Dermis microvascular lymphatic vessel endothelial cell (primary cell): ENCODE results near the gene SULT1B1. TPM values are rescaled to one million over a fixed set of nuclear protein-coding genes. Genes with fewer than 3 reads are reported as not detected.
"Not testable (repeated sequence)": the region's sequence is repeated elsewhere in the genome, so short reads cannot be mapped to it uniquely, and the experiment has no call there.

Experiments used
- DNase-seq, 2 donors: peaks; one replicate each; pipeline versions ENCODE4 v3.0.0 to v3.0.0-alpha.2; 2010; ENCODE audit warnings: low read depth in 2 of 2
- total RNA-seq: library from RNA; depleted of rRNA; stranded (reverse); fragments of >200 nt; gene quantifications from 2 replicates; pipeline ENCODE4 v1.2.1, GENCODE V29; 2014

SULT1B1 gene
- total RNA-seq = 2.0 and 5.9 TPM in 2 replicates

- peak; percentile 55 to 70 for DNase-seq
Measured at GRCh38 chr4:69760455-69760854, at the start of gene SULT1B1. Gene SULT1B1 (minus strand): TSS chr4:69760620. CDS start chr4:69755217, 5,403 bp downstream.

DNA sequence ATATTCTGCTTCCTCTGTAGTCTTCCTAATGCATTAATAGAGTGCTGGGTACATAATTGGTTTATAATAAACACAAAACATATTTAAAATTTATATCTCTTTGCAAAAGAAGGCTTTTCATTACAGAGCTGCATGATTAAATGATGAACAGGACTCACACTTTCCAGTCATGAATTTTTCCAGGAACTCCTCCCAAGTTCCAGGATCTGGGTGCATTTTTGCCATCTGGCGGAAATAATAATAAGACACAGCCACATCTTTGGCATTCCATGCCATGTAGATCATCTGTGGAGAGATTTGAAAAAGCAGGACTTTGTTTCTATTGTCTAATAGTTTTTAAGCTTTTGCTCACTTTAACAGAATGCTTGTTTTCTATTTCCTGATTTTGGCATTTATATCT is 40.2 kb upstream of the SULT1B1 start:
- DNase-seq = peak; percentile 75 to 81

- no peak for DNase-seq
Measured at GRCh38 chr4:69799337-69799736, 38.9 kb upstream of the SULT1B1 start.

DNA sequence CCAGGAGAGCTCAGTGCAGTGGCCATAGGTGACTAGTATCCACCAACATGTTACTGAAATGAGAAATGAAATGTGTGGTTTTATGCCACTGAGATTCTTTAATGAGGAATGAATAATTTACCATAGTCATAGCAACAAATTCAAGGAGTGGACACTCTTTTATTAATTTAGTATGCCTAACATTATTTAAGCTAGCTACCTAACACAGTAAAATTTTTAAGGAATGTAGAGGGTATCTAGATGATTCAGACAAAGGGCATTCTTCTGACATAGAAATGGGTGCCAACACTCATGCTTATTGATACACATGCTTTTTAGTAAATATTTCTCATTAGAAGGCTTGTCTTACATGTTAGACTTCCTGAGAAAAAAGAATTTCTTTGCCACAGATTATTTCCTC is 33.3 kb upstream of the SULT1B1 start:
- DNase-seq = no peak

DNA sequence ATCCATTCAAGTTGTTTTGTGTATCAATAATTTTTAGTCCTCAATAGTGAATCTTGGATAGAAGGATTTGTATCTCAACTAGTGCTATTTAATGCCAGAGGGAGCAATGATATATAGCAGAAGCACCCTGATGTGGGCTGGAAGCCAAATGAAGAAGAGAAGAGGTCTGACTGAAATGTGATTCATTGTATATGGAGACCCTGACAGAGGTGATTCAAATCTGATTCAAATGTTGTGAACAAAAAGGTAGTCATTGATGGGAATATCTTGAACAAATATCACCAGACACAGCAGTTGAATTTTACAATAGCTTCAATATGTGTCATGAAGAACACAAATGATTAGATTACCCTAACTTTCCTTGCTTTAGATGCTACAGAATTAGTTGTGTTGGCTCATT is 27.5 kb upstream of the SULT1B1 start:
- peak in 1 of 2 donors; percentile 8 for DNase-seq

DNA sequence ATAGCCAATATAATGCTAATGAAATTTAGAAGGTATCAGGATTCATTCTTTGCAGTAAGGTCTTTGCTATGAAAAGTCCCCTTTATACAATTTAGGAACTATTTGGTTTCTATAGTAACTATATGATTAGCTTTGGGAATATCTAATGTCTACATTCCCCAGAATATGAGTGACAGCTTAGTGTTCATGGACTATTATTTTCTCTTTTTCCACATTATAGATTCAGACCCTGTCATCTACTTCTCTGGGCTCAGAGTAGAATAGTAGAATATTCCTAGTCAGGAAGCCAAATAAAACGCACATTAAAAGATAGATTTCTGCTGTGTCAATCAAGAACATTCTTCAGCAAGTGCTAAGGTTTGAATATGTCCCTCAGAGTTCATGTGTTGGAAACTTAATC is 26.1 kb upstream of the SULT1B1 start:
- DNase-seq = no peak

DNA sequence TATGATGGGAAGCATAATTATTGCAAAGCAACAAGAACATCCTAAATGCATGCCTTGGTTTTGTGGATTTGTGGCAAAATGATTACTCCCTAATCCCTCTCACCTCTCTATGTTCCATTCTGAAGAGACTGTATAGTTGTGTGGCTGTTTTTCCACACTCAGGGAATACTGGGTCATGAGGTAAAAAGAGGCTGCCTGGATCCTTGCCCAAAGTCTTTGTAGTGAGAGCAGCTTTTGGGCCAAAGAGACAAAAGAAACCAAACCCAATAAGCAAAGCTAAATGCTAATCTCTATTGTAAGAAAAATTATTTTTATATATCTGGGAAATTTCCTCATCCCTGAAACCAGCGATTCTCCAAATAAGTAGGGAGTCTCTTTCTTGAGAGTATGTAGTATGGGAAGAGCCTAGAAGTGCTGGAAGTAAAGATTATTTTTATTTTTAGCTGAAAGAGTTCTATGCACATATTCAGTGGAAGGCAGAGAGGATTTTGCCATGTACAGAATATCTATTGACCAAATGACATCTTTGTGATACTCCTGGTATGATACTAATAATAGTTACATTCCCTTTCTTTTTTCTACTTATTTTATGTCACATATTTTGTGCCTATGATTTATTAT is 24.9 kb upstream of the SULT1B1 start:
- DNase-seq = peak in 1 of 2 donors; percentile 32

DNA sequence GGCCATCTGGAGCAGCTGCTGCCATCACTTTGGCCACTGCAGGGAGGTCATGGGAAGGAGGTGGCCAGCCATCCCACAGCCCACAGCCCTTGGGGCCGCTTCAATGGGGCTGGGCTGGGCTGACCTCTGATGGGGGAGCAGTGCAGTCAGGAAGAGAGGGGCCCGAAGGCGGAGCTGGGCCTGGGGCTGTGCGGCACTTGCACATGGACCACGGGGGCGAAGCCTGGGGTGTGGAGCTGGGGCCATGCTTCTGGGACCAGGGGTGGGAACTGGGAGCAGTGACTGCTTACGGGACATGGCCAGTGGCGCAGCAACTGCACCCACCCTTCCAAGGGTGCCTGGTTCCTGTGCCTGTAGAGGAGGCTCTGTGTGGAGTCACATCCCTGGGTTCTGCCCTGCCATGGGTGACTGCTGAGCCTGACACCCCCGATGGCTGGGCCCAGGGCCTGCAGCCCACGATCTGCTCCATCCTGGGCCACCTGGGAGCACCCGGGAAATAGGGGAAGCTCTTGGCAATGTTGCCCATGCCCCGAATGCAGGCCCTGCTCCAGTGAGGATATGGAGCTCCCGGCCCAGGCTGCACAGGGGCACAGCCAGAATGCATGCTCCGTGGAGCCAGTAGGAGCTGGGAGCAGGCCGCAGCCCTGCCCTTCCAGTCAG is 22.4 kb upstream of the SULT1B1 start:
- DNase-seq = no peak

DNA sequence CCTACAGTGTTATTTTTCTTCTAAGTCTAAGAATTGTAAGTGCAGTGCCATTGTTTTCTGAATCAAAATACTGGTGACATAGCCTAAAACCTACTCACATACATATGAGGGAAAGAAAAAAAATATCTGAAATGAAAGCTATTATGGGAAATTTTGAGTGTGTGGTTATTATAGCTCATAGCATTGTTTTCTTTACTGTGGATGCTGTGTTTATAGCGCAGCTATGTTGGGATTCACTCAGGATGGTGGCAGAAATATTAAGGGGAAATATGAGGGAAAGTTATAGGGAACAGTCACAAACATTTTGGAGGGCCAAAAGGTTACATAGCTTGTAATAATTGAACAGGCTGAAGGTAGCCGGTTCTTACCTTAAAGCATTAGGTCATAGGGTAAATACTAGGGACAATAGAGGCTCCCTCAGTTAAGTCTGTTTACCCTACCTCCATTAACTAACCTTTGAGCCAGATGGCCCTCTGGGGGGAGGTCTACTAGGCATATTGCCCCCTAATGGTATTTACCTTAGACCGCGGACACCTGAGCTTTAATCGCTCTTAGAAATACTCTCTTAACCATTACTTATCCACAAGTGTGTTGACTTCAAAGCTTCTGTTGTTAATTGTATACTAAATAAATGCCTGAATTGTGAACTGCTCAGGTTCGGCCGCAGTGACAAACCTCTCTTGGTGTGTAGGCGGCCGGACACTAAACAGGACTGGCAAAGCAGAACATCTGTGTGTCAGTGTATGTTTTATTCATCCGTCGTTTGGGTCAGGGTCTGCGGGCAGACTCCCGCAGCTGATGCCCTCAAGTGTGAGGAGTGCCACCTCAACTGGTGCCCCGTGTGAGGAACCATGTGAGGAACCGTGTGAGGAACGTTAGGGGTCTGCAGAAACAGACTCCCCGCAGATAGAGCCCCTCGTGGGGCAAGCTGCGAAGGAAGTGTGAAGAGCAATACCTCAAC is 21.3 kb upstream of the SULT1B1 start:
- DNase-seq = no peak

- no peak for DNase-seq
Measured at GRCh38 chr4:69780141-69780540, 19.7 kb upstream of the SULT1B1 start.

GRCh38 chr4:69776696-69777095 is 16.3 kb upstream of the SULT1B1 start:
- DNase-seq = no peak

DNA sequence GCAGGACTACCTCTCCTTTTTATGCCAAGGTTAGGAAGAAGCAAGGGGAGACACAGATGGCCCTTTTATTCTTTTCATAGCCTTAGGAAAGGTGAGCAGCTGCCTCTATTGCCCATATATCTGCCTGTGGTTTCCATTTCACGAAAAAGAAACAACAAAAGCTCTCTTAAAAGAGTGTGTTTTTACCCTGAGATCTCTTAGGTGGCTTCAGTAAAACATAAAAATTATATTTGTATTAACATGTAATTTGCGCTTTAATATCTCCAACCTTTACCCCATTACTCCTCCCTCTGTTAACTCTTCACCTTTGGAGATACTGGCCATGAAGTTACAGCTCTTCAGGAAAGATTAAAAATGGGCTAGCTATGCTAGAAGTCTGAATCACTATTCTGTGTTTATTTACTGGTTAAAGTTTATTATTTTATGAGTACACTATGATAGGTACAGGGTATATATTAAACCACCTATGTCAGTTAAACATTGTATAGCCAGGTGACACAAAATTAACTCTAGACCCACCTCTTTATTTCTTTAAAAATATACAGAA is 15.0 kb upstream of the SULT1B1 start:
- no peak for DNase-seq

GRCh38 chr4:69773484-69773883 is 13.1 kb upstream of the SULT1B1 start:
- DNase-seq = peak in 1 of 2 donors; percentile 76

DNA sequence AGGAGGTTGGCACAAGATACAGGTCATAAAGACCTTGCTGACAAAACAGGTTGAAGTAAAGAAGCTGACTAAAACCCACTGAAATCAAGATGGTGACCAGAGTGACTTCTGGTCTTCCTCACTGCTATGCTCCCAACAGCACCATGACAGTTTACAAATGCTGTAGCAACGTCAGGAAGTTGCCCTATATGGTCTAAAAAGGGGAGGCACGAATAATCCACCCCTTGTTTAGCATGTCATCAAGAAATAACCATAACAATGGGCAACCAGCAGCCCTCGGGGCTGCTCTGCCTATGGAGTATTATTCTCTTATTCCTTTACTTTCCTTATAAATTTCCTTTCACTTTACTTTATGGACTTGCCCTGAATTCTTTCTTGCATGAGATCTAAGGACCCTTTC is 8.1 kb upstream of the SULT1B1 start:
- DNase-seq = not testable (repeated sequence)

- no peak for DNase-seq
Measured at GRCh38 chr4:69765751-69766150, 5.3 kb upstream of the SULT1B1 start.

- DNase-seq = no peak
Measured at GRCh38 chr4:69764311-69764710, 3.9 kb upstream of the SULT1B1 start.

DNA sequence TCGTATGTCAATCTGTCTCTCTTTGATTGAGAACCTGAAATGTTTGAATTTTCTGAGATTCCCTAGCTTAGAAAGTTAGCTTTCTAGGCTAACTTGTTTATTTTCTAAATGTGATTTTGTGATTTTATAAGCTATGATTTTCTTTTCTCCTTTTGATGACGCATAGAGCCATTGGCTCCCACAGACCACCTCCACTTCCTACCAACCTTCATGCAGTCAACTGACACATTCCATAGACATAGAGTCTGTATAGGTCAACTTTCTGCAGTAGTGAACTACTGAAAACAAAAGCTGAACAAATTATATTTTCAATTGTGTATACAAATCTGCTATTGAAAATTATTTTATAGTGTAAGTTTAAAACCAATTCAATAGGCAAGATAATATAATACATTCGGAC is 2.8 kb upstream of the SULT1B1 start:
- DNase-seq = no peak

DNA sequence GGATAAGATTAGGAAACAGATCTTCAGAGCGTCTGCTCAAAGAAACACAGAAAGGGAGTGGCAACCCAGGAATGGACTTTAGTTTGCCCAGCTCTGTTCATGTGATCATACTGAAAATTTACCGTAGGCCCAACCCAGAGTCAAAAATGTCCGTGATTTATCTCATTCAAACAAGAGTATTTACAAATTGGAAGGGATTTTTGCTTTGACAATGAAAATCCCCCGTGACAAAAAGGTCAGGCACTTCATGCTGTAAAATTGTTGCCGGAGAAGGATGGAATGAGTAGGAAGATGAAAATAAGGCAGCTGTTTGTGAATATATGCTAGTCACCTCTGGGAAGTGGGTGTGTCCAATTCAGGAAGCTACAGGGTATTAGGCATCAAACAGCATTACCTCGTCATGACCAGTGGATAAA is 1.2 kb downstream of the SULT1B1 start:
- peak; percentile 50 to 52 for DNase-seq

GRCh38 chr4:69757464-69757863 is 3.0 kb downstream of the SULT1B1 start:
- DNase-seq = no peak

- DNase-seq = peak in 1 of 2 donors; percentile 14
Measured at GRCh38 chr4:69754926-69755580, 5.4 kb downstream of the SULT1B1 start.

GRCh38 chr4:69753686-69754085 is 6.7 kb downstream of the SULT1B1 start:
- no peak for DNase-seq
